LNCAP (cell line): ENCODE data around the gene SMOC2.

ENCODE experiments used
- CTCF ChIP-seq: fragments of 450-650 bp; IDR thresholded peaks from 2 replicates; pipeline ENCODE4 v1.5.1; 2017; ENCODE audit warnings: mild to moderate bottlenecking

SMOC2 gene

GRCh38 chr6:168664956-168665355, 224.0 kb downstream of the SMOC2 start:
- TF ChIP-seq CTCF = no peak

GRCh38 chr6:168666170-168666569, 225.2 kb downstream of the SMOC2 start:
- no peak for TF ChIP-seq CTCF

- no peak for TF ChIP-seq CTCF
These were observed 225.9 kb downstream of the SMOC2 start for GRCh38 chr6:168666699-168667427.

GRCh38 chr6:168667428-168667805, 226.4 kb downstream of the SMOC2 start:
- TF ChIP-seq CTCF = no peak

- TF ChIP-seq CTCF = no peak
These were observed 229.5 kb downstream of the SMOC2 start for GRCh38 chr6:168670401-168670985.

- TF ChIP-seq CTCF = no peak
These were observed 230.3 kb downstream of the SMOC2 start for GRCh38 chr6:168671028-168671862.

- TF ChIP-seq CTCF = no peak
These were observed 231.0 kb downstream of the SMOC2 start for GRCh38 chr6:168671863-168672546.
